Chondrocyte (in vitro differentiated cells): ENCODE data around the gene FLNB. TPM values are rescaled to one million over a fixed set of nuclear protein-coding genes. Genes with fewer than 3 reads are reported as not detected.

Source experiments
- DNase-seq: peaks from one replicate; pipeline ENCODE4 v3.0.0; 2021; ENCODE audit warnings: mixed read lengths, low spot score
- H3K27ac Mint-ChIP-seq: one replicate; pipeline ENCODE4 v1.8.0; 2021; ENCODE audit warnings: mild to moderate bottlenecking, moderate library complexity, mixed read lengths; ENCODE audit not compliant: unreplicated experiment
- H3K27me3 Mint-ChIP-seq: 2 replicates; pipeline ENCODE4 v1.8.0; 2021; ENCODE audit warnings: low read depth, mixed read lengths
- H3K36me3 Mint-ChIP-seq: 2 replicates; pipeline ENCODE4 v1.8.0; 2021; ENCODE audit warnings: low read depth, mixed read lengths
- H3K4me1 Mint-ChIP-seq: 2 replicates; pipeline ENCODE4 v1.8.0; 2021; ENCODE audit warnings: low read depth, mild to moderate bottlenecking, mixed read lengths
- H3K4me3 Mint-ChIP-seq: one replicate; pipeline ENCODE4 v1.8.0; 2021; ENCODE audit warnings: mild to moderate bottlenecking, moderate library complexity, mixed read lengths; ENCODE audit not compliant: unreplicated experiment
- H3K9me3 Mint-ChIP-seq: 2 replicates; pipeline ENCODE4 v1.8.0; 2021; ENCODE audit warnings: low read depth, mixed read lengths
- CTCF ChIP-seq: fragments of 200-600 bp; sonication (generic); IDR thresholded peaks from 2 replicates; pipeline ENCODE4 v1.5.0; 2021; ENCODE audit warnings: antibody characterized with exemption, mild to moderate bottlenecking, moderate library complexity
- total RNA-seq: library from RNA; stranded (reverse); gene quantifications from 3 replicates; pipeline ENCODE4 v1.2.1, GENCODE V29; 2021

The FLNB gene
- total RNA-seq, 1 donor from 2014 or later = 70.2 TPM

- Mint-ChIP-seq H3K4me3 (no peak overlapping the region), H3K36me3 (no peaks in the 10 kb centered on the region), H3K27me3 (no peaks in the 10 kb centered on the region), H3K27ac (peak overlapping the region; percentile 9), H3K4me1 (peaks cover 25% of the 10 kb centered on the region), H3K9me3 (no peaks in the 10 kb centered on the region)
- TF ChIP-seq CTCF = no peak
- no peak for DNase-seq
These were observed 27.5 kb downstream of the FLNB start for GRCh38 chr3:58035524-58036255.

- Mint-ChIP-seq H3K36me3 (no peaks in the 10 kb centered on the region), H3K27ac (no peak overlapping the region), H3K4me1 (peaks cover 33% of the 10 kb centered on the region), H3K9me3 (no peaks in the 10 kb centered on the region), H3K4me3 (no peak overlapping the region), H3K27me3 (no peaks in the 10 kb centered on the region)
- no peak for DNase-seq
- no peak for TF ChIP-seq CTCF
These were observed 28.2 kb downstream of the FLNB start for GRCh38 chr3:58036293-58037032.

GRCh38 chr3:58037141-58037910 lies 29.1 kb downstream of the FLNB start:
- H3K36me3 Mint-ChIP-seq = no peaks in the 10 kb centered on the region
- peaks cover 38% of the 10 kb centered on the region for H3K4me1 Mint-ChIP-seq
- no peak overlapping the region for H3K27ac Mint-ChIP-seq
- no peaks in the 10 kb centered on the region for H3K27me3 Mint-ChIP-seq
- no peak overlapping the region for H3K4me3 Mint-ChIP-seq
- no peaks in the 10 kb centered on the region for H3K9me3 Mint-ChIP-seq
- DNase-seq = no peak
- no peak for TF ChIP-seq CTCF

GRCh38 chr3:58038675-58039292 lies 30.6 kb downstream of the FLNB start:
- Mint-ChIP-seq H3K4me3 (no peak overlapping the region), H3K4me1 (peaks cover 46% of the 10 kb centered on the region), H3K36me3 (no peaks in the 10 kb centered on the region), H3K27me3 (no peaks in the 10 kb centered on the region), H3K9me3 (no peaks in the 10 kb centered on the region), H3K27ac (no peak overlapping the region)
- no peak for DNase-seq
- no peak for TF ChIP-seq CTCF

- peaks cover 51% of the 10 kb centered on the region for H3K4me1 Mint-ChIP-seq
- H3K4me3 Mint-ChIP-seq = no peak overlapping the region
- no peaks in the 10 kb centered on the region for H3K36me3 Mint-ChIP-seq
- no peak overlapping the region for H3K27ac Mint-ChIP-seq
- no peak for DNase-seq
- no peaks in the 10 kb centered on the region for H3K9me3 Mint-ChIP-seq
- H3K27me3 Mint-ChIP-seq = no peaks in the 10 kb centered on the region
- TF ChIP-seq CTCF = no peak
These were observed 31.4 kb downstream of the FLNB start for GRCh38 chr3:58039601-58040000.
